Activated T-cell treated with anti-CD3 and anti-CD28 coated beads, Interleukin-2, amount 50 U/mL, for 48 hours (primary cell): ENCODE data around the gene OIP5.
A peak's percentile ranks its signal among the peaks of the same experiment; 100 is the strongest.
"Not testable (repeated sequence)": the region's sequence is repeated elsewhere in the genome, so short reads cannot be mapped to it uniquely, and the experiment has no call there.

Source experiments
- DNase-seq, 2 experiments: peaks; one replicate each; pipeline ENCODE4 v3.0.0-alpha.2; 2020

OIP5 gene

DNA sequence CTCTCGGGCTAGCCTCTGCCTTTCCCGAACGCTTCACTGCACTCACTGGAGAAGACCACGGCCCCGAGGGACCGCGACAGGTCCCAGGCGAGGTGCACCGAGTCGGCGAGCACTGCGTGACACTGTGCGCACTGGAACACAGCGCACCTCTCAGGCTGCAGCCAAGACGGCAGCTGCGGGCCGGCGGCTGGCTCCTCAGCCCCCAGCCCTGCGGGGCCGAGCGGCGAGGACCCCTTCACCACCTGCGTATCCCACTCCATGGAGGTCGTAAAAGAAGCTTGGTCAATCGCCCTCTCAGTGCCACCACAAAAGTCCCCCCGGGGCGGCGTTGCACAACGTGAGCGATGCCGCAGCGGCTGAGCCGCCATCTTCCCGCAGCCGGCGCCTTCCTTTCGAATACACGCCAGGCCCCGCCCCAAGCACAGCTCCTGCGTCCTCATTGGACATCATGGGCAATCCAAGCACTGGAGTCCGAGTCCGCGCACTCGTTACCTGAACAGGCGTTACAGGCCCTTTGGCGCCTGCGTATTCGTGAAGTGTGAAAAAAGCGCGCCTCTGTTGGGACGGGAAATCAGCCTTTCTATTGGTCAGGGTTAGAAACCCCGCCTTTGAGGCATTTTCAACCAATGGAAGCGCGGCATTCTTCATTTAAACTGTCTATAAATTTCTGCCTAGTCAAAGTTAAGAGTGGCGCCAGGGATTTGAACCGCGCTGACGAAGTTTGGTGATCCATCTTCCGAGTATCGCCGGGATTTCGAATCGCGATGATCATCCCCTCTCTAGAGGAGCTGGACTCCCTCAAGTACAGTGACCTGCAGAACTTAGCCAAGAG lies at the start of gene OIP5, which contains the start of gene NUSAP1:
Gene OIP5 (minus strand): TSS at position 398 of the 832 bp plus-strand sequence. CDS start 30 bp downstream, at position 368.
Gene NUSAP1 (plus strand): TSS at position 688 of the 832 bp plus-strand sequence. CDS start 77 bp downstream, at position 765.
- peak; percentile 98 for DNase-seq

DNA sequence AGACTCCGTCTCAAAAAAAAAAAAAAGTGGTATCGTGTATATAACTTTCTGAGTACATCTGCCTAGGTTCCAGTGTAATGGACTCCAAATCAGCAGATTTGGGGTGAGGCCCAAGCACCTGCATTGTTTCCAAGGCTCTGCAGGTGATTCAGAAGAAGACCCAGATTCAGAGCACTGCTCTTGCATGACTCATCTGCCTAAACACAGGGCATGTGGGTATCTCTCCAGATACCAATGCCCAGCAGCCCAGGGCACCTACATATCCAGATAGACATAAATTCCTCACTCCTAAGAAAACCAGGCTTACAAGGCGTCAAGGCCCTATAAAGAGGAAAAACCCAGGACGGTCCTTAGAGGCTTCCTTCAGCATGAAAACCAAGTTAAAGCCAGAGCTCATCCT lies 45.6 kb upstream of the OIP5 start:
- DNase-seq: no peak

DNA sequence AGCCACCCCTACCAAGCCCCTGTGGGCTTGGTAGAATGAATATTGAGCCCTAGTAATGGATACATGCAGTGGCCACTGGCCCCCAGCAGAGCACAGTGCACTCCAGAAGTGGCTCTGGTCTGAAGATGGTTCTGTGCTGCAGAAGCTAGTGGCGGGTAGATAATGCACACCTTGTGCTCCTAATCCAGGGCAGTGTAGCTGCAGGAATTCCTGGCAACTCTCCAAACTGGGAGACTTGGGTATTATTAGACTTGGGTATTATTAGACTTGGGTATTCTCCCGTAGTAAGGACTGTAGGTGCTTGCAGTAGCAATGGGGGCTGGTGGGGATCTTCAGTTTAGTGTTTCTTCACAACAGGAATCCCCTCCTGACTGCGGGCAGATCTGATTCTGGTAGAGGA lies 35.0 kb upstream of the OIP5 start:
- DNase-seq: no peak

DNA sequence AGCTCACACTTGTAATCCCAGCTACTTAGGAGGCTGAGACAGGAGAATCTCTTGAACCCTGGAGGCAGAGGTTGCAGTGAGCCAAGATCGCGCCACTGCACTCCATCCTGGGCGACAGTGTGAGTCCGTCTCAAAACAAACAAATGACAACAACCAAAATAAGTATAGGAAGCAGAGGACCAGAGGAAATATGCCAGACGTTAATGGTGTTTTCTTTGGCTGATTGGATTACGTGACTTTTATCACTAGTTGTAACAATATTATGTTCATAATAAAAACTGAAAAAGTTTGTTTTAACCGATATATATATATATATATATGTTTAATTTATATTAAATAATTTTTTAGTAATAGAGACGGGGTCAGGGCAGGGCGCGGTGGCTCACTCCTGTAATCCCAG lies 22.0 kb upstream of the OIP5 start:
- DNase-seq: no peak

DNA sequence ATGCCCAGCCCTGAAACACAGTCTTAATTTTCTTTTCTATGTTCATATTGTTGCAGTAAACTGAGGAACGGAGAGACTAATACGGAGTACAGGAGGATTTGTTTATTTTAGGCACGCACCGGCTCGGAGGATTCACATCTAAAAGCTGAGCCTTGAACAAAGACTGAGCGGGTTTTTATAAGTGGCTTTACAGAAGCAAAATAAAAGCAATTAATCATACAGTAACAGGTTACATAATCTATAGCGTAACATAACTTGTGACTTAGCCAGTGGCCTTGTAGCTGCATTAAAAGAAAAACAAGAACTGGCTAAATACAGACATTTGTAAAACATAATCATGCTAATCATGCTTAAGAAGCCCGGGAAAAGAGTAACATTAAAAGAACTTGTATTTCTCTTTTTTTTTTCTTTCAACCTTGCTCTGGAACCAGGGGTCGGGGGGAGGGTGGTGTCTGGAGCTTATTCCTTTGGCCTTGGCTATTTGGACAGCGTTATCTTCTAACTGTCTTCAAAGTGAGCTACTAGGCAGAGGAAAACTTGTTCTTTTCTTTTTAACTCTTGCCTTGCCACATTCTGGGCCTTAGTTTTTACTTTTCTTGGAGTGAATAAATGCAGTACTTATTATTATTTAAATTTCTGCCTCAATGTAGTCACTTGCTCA lies 17.8 kb upstream of the OIP5 start:
- DNase-seq: no peak

DNA sequence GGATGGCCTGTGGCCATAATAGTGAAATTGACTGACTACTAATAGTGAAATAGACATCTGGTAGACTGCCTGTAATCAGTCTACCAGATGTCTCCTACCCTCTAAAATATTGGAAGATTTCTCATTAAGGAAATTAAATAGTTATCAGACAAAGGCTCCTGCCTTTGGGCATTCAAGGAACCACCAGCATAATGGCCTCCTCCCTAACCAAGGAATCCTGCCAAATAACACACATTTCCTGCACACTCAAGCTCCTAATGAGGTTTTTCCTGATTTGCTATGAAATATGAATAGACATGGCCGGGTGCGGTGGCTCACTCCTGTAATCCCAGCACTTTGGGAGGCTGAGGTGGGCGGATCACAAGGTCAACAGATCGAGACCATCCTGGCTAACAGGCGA lies 14.8 kb upstream of the OIP5 start:
- no peak for DNase-seq

DNA sequence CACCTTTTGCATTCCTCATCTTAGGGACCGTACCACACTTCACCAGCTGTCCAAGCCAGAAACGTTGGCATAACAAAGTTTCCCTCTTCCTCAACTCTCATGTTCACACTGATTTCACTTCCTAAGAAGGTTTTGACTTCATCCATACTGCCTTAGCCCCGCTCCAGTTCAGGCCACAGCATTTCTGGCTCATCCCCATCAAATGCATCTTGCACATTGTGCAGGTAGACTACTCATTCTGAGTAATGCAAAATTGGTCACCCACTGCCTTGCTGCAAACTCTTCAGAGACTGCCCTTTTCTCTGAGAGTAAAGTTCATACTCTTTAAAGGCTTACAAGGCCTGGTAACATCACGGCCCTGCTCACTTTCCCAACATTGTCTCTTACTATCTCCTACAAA lies 9.1 kb upstream of the OIP5 start:
- DNase-seq: no peak

DNA sequence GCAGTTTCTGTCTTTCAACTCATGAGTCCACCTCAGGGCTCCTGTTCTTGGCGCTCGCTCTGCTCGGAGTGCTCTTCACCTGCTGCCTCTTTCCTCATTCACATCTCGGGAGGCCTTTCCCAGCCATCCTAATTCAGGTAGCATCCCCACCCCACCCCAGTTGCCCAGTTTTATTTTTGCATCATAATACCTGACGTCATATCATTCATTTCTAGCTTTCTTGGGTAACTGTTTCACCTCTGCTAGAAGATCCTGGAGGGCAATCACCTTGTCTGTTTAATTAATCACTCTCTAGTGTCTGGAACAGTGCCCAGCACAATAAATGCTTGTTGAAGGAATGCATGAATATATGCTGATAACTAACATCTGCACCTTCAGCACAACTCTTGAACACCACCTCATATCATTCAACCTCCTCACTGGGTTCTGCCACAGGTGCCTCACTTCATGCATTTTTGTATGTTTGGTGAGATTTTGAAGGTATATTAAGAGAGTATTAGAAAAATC lies 7.9 kb upstream of the OIP5 start:
- no peak for DNase-seq

DNA sequence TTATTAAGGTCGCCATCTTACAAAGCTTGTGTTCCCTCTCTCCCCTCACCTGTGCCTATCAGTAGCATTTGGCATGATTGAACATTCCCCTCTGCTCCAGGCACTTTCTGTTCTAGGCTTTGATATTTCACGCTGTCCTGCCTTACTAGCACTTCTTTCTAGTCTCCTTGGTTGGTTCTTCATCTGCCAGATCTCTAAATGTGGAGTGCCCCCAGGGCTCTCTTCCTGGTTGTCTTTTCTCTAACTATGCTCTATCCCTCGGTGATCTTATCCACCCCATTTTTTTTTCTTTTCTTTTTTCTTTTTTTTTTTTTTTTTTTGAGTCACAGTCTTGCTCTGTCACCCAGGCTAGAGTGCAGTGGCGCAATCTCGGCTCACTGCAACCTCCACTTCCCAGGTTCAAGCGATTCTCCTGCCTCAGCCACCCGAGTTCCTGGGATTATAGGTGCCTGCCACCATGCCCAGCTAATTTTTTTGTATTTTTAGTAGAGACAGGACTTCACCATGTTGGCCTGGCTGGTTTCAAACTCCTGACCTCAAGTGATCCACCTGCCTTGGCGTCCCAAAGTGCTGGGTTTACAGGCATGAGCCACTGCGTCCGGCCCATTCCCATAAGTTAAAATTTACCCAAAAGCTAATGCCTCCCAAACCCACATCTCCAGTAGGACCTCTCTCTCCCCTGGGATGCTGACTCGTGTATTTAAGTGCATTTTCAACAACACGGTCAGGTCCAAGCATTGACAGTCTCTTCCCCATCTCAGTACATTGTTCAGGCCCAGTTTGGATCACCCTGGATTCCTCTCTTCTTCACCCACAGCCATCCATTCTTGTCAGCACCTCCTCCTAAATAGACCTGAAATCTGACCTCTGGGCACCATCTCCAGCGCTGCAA lies 5.5 kb upstream of the OIP5 start:
- no peak for DNase-seq

DNA sequence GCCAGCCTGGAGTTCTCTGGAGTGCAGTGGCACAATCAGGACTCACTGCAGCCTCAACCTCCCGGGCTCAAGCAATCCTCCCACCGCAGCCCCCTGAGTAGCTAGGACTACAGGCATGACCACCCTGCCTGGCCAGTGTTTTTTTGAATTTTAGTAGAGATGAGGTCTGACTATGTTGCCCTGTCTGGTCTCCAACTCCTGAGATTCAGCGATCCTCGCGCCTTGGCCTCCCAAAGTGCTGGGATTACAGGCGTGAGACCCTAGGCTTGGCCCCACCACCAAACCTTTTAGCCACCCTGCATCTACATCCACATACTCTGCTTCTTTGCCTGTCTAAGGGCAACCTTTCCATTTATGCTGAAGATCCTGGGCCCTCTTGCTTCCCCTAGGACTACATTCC lies 4.7 kb upstream of the OIP5 start:
- no peak for DNase-seq

DNA sequence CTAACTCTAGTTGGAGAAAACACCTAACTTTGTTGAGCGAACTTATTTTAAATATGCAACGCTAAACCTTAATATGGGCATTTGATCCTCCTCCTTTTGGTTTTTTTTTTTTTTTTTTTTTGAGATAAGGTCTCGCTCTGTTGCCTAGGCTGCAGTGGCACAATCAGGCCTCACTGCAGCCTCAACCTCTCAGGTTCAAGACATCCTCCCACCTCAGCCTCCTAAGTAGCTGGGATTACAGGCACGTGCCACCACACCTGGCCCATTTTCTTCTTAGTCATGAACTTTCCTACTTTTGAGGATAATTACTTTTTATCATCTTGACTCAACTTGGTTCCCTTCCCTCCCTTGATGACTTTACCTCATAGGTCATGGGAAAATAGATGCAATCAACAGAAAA lies 4.2 kb upstream of the OIP5 start:
- DNase-seq: no peak

DNA sequence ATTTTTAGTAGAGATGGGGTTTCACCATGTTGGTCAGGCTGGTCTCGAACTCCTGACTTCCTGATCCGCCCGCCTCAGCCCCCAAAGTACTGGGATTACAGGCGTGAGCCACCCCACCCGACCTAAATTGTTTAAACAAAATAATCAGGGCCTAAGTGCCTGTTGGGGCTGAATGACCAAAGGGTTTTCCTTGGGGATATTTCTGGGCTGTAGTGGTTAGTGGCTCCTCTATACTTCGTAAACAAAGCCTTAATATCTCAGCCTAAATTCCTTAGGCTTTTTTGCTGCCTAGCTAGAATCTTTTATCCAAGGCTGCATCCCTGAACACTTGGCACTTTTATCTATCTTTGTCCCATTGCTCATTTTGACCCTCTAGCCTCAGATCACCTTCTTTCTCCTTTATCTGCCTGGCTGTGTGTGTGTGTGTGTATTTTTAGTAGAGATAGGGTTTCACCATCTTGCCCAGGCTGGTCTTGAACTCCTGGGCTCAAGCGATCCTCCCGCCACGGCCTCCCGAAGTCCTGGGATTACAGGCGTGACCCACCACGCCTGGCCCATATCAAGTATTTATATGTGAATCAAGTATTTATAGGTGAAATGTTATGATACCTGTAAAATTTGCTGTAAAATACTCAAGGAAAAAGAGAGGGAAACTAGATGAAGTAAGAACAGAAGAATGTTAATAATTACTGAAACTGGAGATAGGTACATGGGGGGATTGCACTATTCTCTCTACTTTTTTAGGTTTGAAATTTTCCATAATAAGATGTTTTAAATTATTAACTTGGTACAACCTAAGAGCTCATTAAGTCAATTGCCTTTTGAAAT lies 2.1 kb upstream of the OIP5 start:
- DNase-seq: no peak

DNA sequence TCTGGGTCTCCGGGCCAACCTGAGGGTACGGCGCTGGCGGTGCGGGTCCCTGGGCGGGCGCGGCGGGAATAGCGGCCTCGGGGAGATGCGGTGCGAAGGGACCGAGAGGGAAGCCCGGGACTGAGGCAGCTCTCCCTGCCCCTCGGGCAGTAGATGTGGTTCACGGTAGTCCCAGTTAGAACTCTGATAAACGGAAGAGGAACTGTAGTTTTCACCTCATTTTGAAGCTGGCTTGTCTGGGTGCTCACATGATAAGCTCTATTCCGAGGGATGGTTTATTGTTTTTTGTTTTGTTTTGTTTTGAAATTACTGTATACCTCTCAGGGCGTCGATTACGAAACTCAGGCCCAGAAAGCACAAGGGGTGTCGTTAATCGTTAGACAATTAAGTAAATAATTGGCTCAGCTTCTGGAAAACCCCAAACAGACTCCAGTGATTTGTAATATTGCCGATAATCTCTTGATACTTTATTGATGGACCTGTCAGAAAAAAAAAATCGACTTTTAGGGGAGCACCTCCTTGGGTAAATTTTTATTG lies 703 bp upstream of the OIP5 start:
- DNase-seq: no peak

DNA sequence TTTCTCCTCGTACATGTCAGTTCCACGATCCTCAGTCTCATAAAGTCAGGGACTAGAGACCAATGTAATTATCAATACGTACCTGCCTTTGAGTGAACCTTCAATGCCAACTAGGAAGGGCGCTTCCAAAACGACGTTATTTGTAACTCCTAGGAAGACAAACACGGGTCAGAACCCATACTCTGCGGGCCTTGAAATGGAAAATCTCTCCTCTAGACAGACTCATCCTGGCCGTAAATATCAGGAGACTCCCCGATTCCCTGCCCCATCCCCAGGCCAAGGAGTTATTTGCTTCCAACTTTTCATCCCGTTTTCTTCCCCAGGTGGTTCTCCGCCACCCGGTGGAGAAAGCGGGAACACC lies 578 bp downstream of the OIP5 start:
- no peak for DNase-seq

DNA sequence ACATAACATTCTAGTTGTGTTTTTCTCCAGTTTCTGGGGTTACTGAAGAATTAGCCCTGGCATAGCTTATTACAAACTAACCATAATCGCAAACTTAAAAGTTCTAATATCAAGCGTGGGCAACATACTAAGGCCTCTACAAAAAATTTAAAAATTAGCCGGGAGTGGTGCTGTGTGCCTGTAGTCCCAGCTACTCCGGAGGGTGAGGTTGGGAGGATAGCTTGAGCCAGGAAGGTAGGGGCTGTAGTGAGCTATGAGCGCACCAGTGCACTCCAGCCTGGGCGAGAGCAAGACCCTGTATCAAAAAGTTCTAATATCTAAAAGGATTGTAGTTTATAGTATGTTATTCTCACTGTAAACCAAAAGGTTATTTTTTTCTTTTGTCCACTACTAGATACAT lies 1.1 kb downstream of the OIP5 start:
- DNase-seq: no peak

DNA sequence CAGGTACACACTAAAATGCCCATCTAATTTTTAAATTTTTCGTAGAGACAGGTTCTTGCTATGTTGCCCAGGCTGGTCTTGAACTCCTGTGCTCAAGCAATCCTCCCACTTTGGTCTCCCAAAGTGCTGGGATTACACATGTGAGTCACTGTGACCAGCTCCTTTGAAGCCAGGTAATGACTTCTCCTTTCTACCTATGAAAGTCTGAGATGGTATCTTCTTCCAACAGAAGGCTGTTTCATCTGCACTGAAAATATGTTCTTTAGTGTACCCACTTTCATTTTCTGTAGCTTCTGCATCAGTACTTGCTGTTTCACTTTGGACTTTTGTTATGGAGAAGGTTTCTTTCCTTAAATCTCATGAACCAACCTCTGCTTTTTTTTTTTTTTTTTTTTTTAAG lies 8.8 kb downstream of the OIP5 start:
- no peak for DNase-seq

DNA sequence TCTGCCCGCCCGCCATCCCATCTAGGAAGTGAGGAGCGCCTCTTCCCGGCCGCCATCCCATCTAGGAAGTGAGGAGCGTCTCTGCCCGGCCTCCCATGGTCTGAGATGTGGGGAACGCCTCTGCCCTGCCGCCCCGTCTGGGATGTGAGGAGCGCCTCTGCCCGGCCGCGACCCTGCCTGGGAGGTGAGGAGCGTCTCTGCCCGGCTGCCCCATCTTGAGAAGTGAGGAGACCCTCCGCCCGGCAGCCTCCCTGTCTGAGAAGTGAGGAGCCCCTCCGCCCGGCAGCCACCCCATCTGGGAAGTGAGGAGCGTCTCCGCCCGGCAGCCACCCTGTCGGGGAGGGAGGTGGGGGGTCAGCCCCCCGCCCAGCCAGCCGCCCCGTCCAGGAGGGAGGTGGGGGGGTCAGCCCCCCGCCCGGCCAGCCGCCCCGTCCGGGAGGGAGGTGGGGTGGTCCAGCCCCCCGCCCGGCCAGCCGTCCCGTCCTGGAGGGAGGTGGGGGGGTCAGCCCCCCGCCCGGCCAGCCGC lies 11.5 kb downstream of the OIP5 start:
- DNase-seq: not testable (repeated sequence)

DNA sequence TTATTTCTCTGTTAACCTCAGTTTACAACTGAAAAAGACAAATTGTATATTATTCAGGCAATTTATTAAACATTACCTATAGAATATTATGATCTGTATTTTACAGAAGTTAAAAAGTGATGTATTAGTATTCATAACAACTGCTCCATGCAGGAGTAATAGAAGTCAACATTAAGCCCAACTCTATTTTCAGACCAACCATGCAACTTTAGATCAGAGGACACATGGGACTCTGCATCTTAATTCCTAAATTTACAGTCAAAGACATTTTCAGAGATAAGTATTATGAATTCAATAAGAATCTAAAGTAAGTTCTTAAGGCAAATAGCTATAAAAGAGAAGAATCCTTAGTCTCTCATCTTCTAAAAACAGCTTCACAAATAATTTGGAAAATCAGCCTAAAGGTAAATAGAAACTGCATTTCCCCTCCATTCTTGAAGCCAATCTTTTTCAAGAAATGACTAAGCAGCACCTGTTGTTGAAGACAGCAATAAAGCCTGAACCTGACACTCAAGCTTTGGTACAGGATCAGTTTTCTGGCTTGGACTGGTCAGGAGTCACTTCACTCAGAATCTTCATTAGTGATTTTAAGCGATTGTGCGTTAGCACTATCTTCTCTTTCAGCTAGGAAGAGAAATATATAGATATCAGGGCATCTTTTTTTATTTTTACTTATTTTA lies 23.0 kb downstream of the OIP5 start:
- DNase-seq: no peak

DNA sequence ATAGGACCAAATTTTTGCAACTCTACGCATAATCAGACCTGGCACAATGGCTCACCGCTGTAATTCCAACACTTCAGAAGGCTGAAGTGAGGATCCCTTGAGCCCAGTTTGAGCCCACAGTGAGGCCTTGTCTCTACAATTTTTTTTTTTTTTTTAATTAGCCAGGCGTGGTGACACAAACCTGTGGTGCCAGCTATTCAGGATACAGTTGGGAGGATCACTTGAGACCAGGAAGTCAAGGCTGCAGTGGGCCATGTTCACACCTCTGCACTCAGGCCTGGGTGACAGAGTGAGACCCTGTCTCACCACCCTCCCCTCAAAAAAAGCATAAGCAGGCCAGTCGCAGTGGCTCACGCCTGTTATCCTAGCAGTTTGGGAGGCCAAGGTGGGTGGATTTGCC lies 24.7 kb downstream of the OIP5 start:
- no peak for DNase-seq

DNA sequence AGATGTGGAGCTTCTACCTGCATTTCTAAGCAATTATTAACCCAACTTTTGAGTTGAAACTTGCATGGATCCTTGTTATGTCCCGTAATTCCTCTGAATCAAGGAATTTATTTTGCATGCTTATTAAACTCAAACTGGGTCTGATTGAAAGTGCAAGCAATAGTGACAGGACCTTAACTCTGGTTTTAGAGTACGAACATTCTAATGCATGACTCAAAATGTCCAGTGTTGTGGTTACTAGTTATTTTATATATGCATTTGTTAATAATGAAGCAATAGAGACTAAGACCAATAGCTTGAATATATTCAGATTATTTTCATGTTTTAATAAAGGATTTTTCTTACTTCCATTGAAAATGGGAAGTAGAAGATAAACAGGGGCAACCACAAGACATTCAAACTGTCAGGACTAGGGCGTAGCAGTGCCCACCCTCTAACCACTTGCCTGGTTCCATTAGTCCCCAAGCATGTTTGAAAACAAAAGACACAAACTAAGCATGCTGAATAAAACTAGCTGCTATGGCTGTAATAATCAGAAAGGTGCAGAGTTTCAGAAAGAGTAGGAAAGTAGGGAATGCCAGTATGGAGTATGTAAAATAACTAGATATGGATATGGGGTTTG lies 28.1 kb downstream of the OIP5 start:
- no peak for DNase-seq

DNA sequence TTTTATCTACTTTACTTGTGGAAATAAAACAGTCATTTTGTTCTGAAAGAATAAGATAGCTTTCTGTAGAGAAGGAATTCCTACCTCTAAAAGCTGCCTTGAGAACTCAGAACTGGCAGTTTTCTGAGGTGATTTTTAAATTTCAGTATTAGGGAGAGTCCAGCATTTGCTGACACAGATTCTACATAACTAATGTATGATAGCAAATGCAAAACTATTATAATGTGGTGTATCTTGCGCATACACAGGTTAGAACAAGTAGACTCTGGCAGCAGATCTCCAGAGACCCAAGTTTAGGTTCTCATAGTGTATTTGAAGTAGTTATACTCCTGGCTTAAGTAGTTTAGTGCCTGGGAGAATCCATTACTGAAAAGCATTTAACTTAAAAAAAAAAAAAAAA lies 30.8 kb downstream of the OIP5 start:
- DNase-seq: no peak
